ENCODE measurements around the gene PTPRE. TPM values are rescaled to one million over a fixed set of nuclear protein-coding genes. Genes with fewer than 3 reads are reported as not detected.

PTPRE gene
- polyA plus RNA-seq, 1 of the 3 experiments (the other 2 are of a cell fraction) = 11.8 TPM

GRCh38 chr10:128069351-128070051, 162.6 kb downstream of the PTPRE start:
- Histone ChIP-seq H3K27ac (ENCODE audit: low read depth in 2 of 2, low read length in 1 of 2) (no peak overlapping the region), H3K79me2 (ENCODE audit: insufficient read depth) (no peaks in the 10 kb centered on the region), H2AFZ (ENCODE audit: low read depth) (no peak overlapping the region), H3K4me1 (ENCODE audit: control insufficient read depth in 1 of 2, insufficient read depth in 2 of 2, low read depth in 1 of 2, low read length in 1 of 2) (no peaks in the 10 kb centered on the region), H4K20me1 (ENCODE audit: insufficient read depth) (no peaks in the 10 kb centered on the region), H3K4me2 (no peak overlapping the region), H3K9ac (no peak overlapping the region), H3F3A (replicated peaks; ENCODE audit: insufficient read depth) (peaks cover 4% of the 10 kb centered on the region), H3K9me2 (no peaks in the 10 kb centered on the region), H3K4me3 (ENCODE audit: low read depth in 2 of 2, low read length in 1 of 2) (peak overlapping the region in 1 of 2 experiments; percentile 11; a peak in 1 of 4 replicates), H3K36me3 (replicated peaks in 1 of 2; ENCODE audit: control insufficient read depth in 1 of 2, insufficient read depth in 2 of 2, low read length in 1 of 2) (peaks cover 0 to 41% of the 10 kb centered on the region in 2 experiments), H3K27me3 (ENCODE audit: insufficient read depth) (no peaks in the 10 kb centered on the region), H3K9me3 (no peaks in the 10 kb centered on the region)
- ChIA-PET POLR2A (no interaction called here), CTCF (interaction anchor here (0.5 to 4.0 kb wide), 69 partner anchors 8 to 1493 kb away, joined by 3 to 64 read pairs (median 4); partner anchors contain the start of gene PTPRE)
- TF ChIP-seq NFIC (IDR thresholded peaks at IDR 0.05; ENCODE audit: borderline replicate concordance) = no peak
- no peak for TF ChIP-seq JUND (IDR thresholded peaks at IDR 0.05)
- TF ChIP-seq TEAD4 (IDR thresholded peaks at IDR 0.05; ENCODE audit: borderline replicate concordance, insufficient read depth) = no peak
- peak; percentile 83 for TF ChIP-seq CTCF (IDR thresholded peaks at IDR 0.05)
- peak; percentile 89 for TF ChIP-seq SMC3 (IDR thresholded peaks at IDR 0.05; ENCODE audit: low read depth, low read length)
- peak; percentile 95 for TF ChIP-seq RAD21 (IDR thresholded peaks at IDR 0.05; ENCODE audit: low read length)
- TF ChIP-seq ELF1 (IDR thresholded peaks at IDR 0.05) = no peak
- TF ChIP-seq FOSL2 (IDR thresholded peaks at IDR 0.05; ENCODE audit: borderline replicate concordance, low read depth) = no peak
- no peak for TF ChIP-seq FOXJ3 (CRISPR knock-in tag; IDR thresholded peaks at IDR 0.05)
- TF ChIP-seq TAF1 (IDR thresholded peaks at IDR 0.05; ENCODE audit: borderline replicate concordance, low read depth, low read length) = no peak
- no peak for TF ChIP-seq EZH2phosphoT487 (IDR thresholded peaks at IDR 0.05; ENCODE audit: borderline replicate concordance, low read depth)
- no peak for TF ChIP-seq EP300 (IDR thresholded peaks at IDR 0.05; ENCODE audit: borderline replicate concordance in 1 of 2, low read depth in 1 of 2, low read length in 1 of 2)
- TF ChIP-seq, protein P1, sequence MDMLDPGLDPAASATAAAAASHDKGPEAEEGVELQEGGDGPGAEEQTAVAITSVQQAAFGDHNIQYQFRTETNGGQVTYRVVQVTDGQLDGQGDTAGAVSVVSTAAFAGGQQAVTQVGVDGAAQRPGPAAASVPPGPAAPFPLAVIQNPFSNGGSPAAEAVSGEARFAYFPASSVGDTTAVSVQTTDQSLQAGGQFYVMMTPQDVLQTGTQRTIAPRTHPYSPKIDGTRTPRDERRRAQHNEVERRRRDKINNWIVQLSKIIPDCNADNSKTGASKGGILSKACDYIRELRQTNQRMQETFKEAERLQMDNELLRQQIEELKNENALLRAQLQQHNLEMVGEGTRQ (IDR thresholded peaks at IDR 0.05; ENCODE audit: borderline replicate concordance, low read depth, low read length) = no peak
- TF ChIP-seq, protein P2, sequence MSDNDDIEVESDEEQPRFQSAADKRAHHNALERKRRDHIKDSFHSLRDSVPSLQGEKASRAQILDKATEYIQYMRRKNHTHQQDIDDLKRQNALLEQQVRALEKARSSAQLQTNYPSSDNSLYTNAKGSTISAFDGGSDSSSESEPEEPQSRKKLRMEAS (IDR thresholded peaks at IDR 0.05; ENCODE audit: low read depth) = no peak
- DNase-seq = peak; percentile 85
- WGBS (ENCODE audit: low lambda C conversion rate) = 52% methylated on average over 27 of the region's 28 CpGs

DNA sequence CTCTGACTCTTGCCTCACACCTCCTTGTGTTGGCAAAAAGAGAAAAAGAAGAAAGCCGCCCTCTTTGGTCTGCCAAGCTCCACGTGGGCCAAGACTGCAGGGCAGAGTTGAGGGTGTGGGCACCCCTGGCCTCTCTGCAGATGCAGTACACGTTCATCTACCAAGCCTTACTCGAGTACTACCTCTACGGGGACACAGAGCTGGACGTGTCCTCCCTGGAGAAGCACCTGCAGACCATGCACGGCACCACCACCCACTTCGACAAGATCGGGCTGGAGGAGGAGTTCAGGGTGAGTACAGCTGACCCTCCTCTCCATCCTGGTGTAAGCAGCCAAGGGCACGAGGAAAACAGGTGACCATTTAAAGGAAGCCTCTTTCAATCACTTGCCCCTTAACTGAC, 163.3 kb downstream of the PTPRE start:
- no peak for DNase-seq
- H3K79me2 ChIP-seq (ENCODE audit: insufficient read depth) = no peaks in the 10 kb centered on the region
- no peaks in the 10 kb centered on the region for H3K9me2 ChIP-seq
- no peaks in the 10 kb centered on the region for H3K9me3 ChIP-seq
- no peak overlapping the region for H3K9ac ChIP-seq
- H3K36me3 ChIP-seq (replicated peaks in 1 of 2; ENCODE audit: control insufficient read depth in 1 of 2, insufficient read depth in 2 of 2, low read length in 1 of 2) = peaks cover 0 to 41% of the 10 kb centered on the region in 2 experiments
- no peaks in the 10 kb centered on the region for H3K27me3 ChIP-seq (ENCODE audit: insufficient read depth)
- H3K4me3 ChIP-seq (ENCODE audit: low read depth in 2 of 2, low read length in 1 of 2) = no peak overlapping the region
- POLR2A ChIA-PET = no interaction called here
- no peak overlapping the region for H3K27ac ChIP-seq (ENCODE audit: low read depth in 2 of 2, low read length in 1 of 2)
- no peaks in the 10 kb centered on the region for H4K20me1 ChIP-seq (ENCODE audit: insufficient read depth)
- CTCF ChIA-PET = interaction anchor here (0.6 to 4.0 kb wide), 24 partner anchors 8 to 915 kb away, joined by 3 to 64 read pairs (median 6); partner anchors contain the start of gene PTPRE
- H3K4me1 ChIP-seq (ENCODE audit: control insufficient read depth in 1 of 2, insufficient read depth in 2 of 2, low read depth in 1 of 2, low read length in 1 of 2) = no peaks in the 10 kb centered on the region
- peaks cover 4% of the 10 kb centered on the region for H3F3A ChIP-seq (replicated peaks; ENCODE audit: insufficient read depth)
- H2AFZ ChIP-seq (ENCODE audit: low read depth) = no peak overlapping the region
- TF ChIP-seq EP300 (IDR thresholded peaks at IDR 0.05; ENCODE audit: borderline replicate concordance in 1 of 2, low read depth in 1 of 2, low read length in 1 of 2) = no peak
- TF ChIP-seq CHD2 (IDR thresholded peaks at IDR 0.05; ENCODE audit: low read length, partially characterized antibody) = no peak
- TF ChIP-seq EZH2phosphoT487 (IDR thresholded peaks at IDR 0.05; ENCODE audit: borderline replicate concordance, low read depth) = no peak
- no peak for TF ChIP-seq TEAD4 (IDR thresholded peaks at IDR 0.05; ENCODE audit: borderline replicate concordance, insufficient read depth)
- no peak for TF ChIP-seq MEF2A (IDR thresholded peaks at IDR 0.05; ENCODE audit: borderline replicate concordance, low read depth)
- no peak for TF ChIP-seq RAD21 (IDR thresholded peaks at IDR 0.05; ENCODE audit: low read length)
- TF ChIP-seq, protein P1 (IDR thresholded peaks at IDR 0.05; ENCODE audit: borderline replicate concordance, low read depth, low read length) = no peak
- TF ChIP-seq GATA2 (CRISPR knock-in tag; IDR thresholded peaks at IDR 0.05) = no peak
- no peak overlapping the region for H3K4me2 ChIP-seq
- 79% methylated on average over 10 of the region's 10 CpGs for WGBS (ENCODE audit: low lambda C conversion rate)
